NCI-H82 treated with DMSO at 0.1 percent for 48 hours (cell line): ENCODE data around the gene PARP8.
"Not testable (repeated sequence)": the region's sequence is repeated elsewhere in the genome, so short reads cannot be mapped to it uniquely, and the experiment has no call there.

Experiments
- DNase-seq: peaks from one replicate; lab custom pipeline; 2025; ENCODE audit not compliant: unreplicated experiment; lab: John Stamatoyannopoulos, UW

PARP8 gene

GRCh38 chr5:50770441-50770840 lies 104.0 kb downstream of the PARP8 start:
- no peak for DNase-seq

GRCh38 chr5:50774446-50775175 lies 108.2 kb downstream of the PARP8 start:
- not testable (repeated sequence) for DNase-seq

- no peak for DNase-seq
Observed at GRCh38 chr5:50786073-50786472, 119.6 kb downstream of the PARP8 start.

- DNase-seq = no peak
Observed at GRCh38 chr5:50791813-50792212, 125.4 kb downstream of the PARP8 start.

- no peak for DNase-seq
Observed at GRCh38 chr5:50792843-50793242, 126.4 kb downstream of the PARP8 start.

GRCh38 chr5:50794812-50795211 lies 128.4 kb downstream of the PARP8 start:
- no peak for DNase-seq

GRCh38 chr5:50798002-50798401 lies 131.6 kb downstream of the PARP8 start:
- DNase-seq = no peak

DNA sequence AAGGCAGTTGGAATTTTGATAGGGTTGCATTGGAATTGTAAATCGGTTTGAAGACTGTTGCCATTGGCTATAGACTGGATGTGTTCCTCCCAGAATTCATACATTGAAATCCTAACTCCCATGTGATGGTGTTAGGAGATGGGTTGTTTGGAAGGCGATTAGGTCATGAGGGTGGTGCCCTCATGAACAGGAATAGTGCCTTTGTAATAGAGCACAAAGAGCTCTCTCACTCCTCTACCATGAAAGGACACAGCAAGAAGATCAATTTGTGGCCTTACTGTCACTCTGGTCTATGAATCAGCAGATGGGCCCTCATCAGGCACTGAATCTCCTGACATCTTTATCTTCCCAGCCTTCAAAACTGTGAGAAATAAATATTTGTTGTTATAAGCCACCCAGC lies 133.2 kb downstream of the PARP8 start:
- DNase-seq = no peak

DNA sequence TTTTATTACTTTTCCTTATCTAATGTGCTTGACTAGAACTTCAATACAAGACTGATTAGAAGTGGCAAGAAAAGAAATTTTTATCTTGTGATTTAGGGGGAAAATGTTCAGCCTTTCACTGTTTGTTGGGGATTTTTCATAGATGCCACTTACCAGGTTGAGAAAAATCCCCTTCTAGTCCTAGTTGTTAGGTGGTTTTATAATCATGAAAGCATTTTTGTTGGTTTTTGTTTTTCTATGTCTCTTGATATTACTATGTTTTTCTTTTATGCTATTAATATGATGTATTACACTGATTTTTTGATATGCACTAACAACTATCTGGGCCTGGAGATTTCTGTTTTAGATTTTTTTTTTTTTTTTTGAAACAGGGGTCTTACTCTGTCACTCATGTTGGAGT lies 134.0 kb downstream of the PARP8 start:
- no peak for DNase-seq

- no peak for DNase-seq
Observed at GRCh38 chr5:50807661-50808060, 141.2 kb downstream of the PARP8 start.

DNA sequence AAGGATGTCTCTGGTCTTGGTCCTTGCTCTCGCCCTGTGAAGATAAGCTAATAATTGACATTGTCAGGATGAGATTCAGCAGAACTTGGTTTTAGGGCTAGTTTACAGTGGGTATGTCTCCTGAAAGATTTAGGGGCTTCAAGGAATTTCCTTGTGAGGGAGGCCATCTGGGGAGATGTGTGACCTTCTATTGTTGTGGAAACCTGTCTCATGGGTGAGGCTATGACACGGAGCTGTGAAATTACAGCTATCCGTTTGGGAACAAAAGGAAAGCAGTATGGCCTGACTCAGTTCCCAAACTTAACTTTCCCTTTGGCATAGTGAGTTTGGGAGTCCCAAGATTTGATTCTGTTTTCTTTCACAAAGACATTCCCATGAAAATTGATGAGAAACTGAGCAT lies 142.0 kb downstream of the PARP8 start:
- no peak for DNase-seq

DNA sequence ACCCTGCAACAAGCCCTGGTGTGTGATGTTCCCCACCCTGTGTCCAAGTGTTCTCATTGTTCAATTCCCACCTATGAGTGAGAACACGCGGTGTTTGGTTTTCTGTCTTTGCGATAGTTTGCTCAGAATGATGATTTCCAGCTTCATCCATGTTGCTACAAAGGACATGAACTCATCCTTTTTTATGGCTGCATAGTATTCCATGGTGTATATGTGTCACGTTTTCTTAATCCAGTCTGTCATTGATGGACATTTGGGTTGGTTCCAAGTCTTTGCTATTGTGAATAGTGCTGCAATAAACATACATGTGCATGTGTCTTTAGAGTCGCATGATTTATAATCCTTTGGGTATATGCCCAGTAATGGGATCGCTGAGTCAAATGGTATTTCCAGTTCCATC lies 145.3 kb downstream of the PARP8 start:
- DNase-seq = not testable (repeated sequence)

- no peak for DNase-seq
Observed at GRCh38 chr5:50813691-50814090, 147.3 kb downstream of the PARP8 start.

- no peak for DNase-seq
Observed at GRCh38 chr5:50814556-50814955, 148.1 kb downstream of the PARP8 start.

DNA sequence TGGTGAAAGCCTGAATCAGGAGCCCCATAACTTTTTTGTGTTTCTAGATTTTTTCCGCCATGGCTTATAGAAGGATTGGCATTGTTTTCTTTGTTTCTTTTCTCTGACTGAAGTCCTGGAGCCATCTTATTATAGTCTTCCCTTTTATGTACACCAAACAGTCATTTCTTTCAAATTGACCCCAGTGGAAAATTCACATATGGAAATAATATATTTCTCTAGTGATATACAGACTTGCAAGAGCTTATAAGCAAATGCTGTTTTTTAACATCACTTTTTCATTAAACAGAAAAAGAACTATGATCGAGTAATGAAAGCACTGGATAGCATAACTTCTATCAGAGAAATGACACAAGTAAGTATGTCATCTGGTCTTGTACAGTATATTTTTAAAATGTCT lies 155.6 kb downstream of the PARP8 start:
- DNase-seq = no peak

GRCh38 chr5:50822761-50823160 lies 156.3 kb downstream of the PARP8 start:
- DNase-seq = no peak

GRCh38 chr5:50823568-50823967 lies 157.1 kb downstream of the PARP8 start:
- no peak for DNase-seq

- DNase-seq = no peak
Observed at GRCh38 chr5:50824109-50824508, 157.7 kb downstream of the PARP8 start.

DNA sequence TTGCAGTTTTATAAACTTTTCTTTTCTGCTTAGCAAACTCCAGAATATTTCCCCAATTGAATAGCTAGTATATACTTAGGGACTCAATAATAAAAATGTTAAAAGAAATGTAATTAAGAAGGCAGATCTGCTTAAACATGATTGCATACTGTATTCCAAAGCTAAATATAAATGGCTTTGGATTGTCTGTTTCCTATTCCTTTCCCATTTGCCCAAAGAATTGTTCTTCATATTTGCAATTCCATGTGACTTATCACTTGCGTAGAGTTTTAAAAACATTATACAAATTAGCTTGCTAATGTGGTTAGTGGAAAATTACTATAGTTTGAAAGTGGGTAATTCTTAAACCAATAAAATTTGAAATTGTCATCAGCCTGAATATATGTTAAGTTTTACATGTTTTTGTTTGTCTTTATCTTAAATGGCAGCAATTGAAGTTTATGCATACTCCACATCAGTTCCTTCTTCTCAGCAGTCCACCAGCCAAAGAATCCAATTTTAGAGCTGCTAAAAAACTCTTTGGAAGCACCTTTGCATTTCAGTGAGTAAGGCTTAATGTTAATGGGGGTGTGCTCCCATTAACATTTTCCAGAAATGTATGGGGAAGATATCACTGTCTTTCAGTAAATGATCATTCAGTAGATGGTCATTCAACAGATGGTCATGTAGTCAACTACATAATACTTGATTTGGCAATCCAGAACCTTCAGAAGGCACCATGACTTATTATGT lies 161.2 kb downstream of the PARP8 start:
- DNase-seq = no peak

- no peak for DNase-seq
Observed at GRCh38 chr5:50829023-50829422, 162.6 kb downstream of the PARP8 start.

DNA sequence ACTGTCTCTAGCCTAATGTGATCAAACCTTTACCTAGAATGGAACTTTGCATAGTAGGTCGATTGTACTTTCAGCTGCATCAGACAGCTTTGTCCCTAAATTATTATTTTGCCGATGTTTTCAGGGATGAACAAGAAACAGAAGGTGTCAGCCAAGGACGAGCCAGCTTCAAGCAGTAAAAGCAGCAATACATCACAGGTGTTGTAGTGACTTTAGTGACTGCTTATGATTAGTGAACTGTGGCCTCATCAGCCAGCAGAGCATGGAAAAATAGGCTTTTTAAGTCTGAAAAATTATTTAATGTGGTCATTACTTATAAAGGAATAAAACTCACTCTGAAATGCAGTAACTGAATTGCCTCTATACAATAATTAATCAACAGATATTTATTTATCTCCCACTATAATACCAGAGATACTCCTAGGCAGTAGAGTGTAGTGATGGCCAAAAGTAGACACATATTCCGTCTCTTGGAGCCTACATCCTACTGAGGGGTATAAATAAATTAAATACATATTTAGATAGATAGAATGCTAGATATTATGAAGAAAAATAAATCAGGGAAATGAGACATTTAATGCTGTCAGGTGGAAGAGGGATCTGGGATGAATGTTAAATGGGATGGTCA lies 166.3 kb downstream of the PARP8 start:
- DNase-seq = no peak

DNA sequence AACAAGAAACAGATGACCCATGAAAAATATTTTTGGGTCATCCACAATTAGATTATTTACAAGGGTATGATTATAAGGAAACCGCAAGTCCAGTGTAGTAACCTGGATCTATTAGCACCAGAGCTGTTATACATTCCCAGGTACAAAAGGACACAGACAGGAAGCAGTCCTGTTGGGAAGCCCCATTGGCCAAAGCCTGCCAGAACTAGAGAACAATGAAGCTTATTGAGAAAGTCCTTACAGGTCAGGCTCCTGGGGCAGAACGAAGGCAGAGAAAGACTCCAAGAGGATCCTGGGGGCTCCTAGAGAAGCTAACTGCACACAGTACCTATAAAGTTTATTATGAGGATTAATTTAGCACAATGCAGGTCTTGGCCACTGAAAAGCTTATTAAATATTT lies 169.9 kb downstream of the PARP8 start:
- no peak for DNase-seq
